A673 (cell line): ENCODE results near the gene ESRRG. TPM values are rescaled to one million over a fixed set of nuclear protein-coding genes. Genes with fewer than 3 reads are reported as not detected.

Experiments
- BruUV-seq: library from RNA; stranded (reverse); fragments of 400-500 nt; replicated peaks from 2 replicates; lab custom pipeline; 2021; lab: Mats Ljungman, UMichigan
- CTCF ChIA-PET: fragments of 300-600 bp; sonication (Branson Sonifier 250); formaldehyde crosslinking; loops from one replicate; lab custom pipeline; 2022; ENCODE audit warnings: antibody characterized with exemption; lab: Charles Lee
- POLR2A ChIA-PET: fragments of 300-600 bp; sonication (Branson Sonifier 250); formaldehyde crosslinking; loops from one replicate; lab custom pipeline; 2022; ENCODE audit warnings: antibody characterized with exemption; ENCODE audit not compliant: low non-redundant PET; lab: Charles Lee
- DNase-seq: peaks from one replicate; pipeline ENCODE4 v3.0.0-alpha.2; 2015; ENCODE audit warnings: low spot score
- H3K27ac ChIP-seq: fragments of 200-600 bp; sonication (generic); 2 replicates; pipeline ENCODE4 v1.5.1; 2016; ENCODE audit warnings: mixed run types, low read depth, mild to moderate bottlenecking, mixed read lengths, antibody characterized with exemption, low read length; ENCODE audit not compliant: poor library complexity, severe bottlenecking
- H3K27me3 ChIP-seq: fragments of 200-600 bp; sonication (generic); replicated peaks from 2 replicates; pipeline ENCODE4 v1.6.1; 2017; ENCODE audit warnings: mixed run types, low read depth, mild to moderate bottlenecking, mixed read lengths, antibody characterized with exemption, low read length; ENCODE audit not compliant: insufficient read depth, poor library complexity
- H3K36me3 ChIP-seq: fragments of 200-600 bp; sonication (generic); 2 replicates; pipeline ENCODE4 v1.6.1; 2016; ENCODE audit warnings: mixed run types, mild to moderate bottlenecking, mixed read lengths, antibody characterized with exemption, low read length; ENCODE audit not compliant: insufficient read depth, poor library complexity, severe bottlenecking
- H3K4me1 ChIP-seq: fragments of 200-600 bp; sonication (generic); 2 replicates; pipeline ENCODE4 v1.6.1; 2017; ENCODE audit warnings: mixed run types, mild to moderate bottlenecking, mixed read lengths, antibody characterized with exemption, low read length; ENCODE audit not compliant: insufficient read depth, poor library complexity, severe bottlenecking
- H3K4me3 ChIP-seq: fragments of 200-600 bp; sonication (generic); 2 replicates; pipeline ENCODE4 v1.5.1; 2016; ENCODE audit warnings: low read depth, mixed run types, mild to moderate bottlenecking, mixed read lengths, low read length; ENCODE audit not compliant: poor library complexity, severe bottlenecking
- H3K9me3 ChIP-seq: fragments of 200-600 bp; sonication (generic); 2 replicates; pipeline ENCODE4 v1.6.1; 2016; ENCODE audit warnings: mixed run types, low read depth, mild to moderate bottlenecking, mixed read lengths, antibody characterized with exemption, low read length; ENCODE audit not compliant: poor library complexity, severe bottlenecking
- EZH2 ChIP-seq: fragments of 200-600 bp; sonication (generic); IDR thresholded peaks from 2 replicates; pipeline ENCODE4 v1.6.1; 2017; ENCODE audit warnings: borderline replicate concordance, low read depth, mild to moderate bottlenecking, mixed read lengths, antibody characterized with exemption, low read length; ENCODE audit not compliant: poor library complexity, severe bottlenecking
- intact Hi-C: fragments of 100-400 bp; cut with micrococcal nuclease; formaldehyde crosslinking; loops from one replicate; pipeline ENCODE4 v1.10.0; 2022; ENCODE audit not compliant: unreplicated experiment
- total RNA-seq: library from RNA; stranded (reverse); gene quantifications from 2 replicates; pipeline ENCODE4 v1.2.3, GENCODE V29; 2021
- TF ChIP-seq, protein P1 (sequence below): fragments of 300-800, 200-600 bp; sonication (generic); conservative IDR thresholded peaks from 2 replicates; pipeline ENCODE4 v1.5.1; 2017; ENCODE audit warnings: low read depth, mild to moderate bottlenecking, antibody characterized with exemption, low read length, moderate library complexity, mixed read lengths

ESRRG gene
- total RNA-seq, 1 experiment from 2014 or later = not detected

DNA sequence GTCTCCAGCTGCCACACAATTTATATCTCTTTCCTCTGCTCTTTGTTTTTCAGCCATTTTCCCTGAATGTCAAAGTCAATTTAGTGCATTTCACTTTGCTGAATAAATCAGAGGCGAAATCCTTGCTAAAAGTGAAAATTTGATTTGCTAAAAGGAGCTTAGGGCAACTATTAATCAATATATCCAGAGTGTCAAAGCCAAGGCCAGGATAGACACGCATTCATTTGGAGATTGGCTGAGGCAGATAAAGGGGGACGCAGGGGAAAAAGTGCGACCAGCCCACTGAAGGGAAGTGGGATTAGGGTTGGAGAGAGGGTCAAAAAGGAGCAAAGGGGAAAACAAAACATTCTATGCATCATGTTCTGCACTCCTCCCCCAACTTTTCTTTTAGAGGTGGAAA, 167.6 kb downstream of the ESRRG start:
- Histone ChIP-seq H3K4me3 (no peak overlapping the region), H3K27ac (no peak overlapping the region), H3K36me3 (no peaks in the 10 kb centered on the region), H3K27me3 (peaks cover 18% of the 10 kb centered on the region), H3K4me1 (no peaks in the 10 kb centered on the region), H3K9me3 (no peaks in the 10 kb centered on the region)
- CTCF ChIA-PET = no interaction called here
- no TSS peak for BruUV-seq
- intact Hi-C loops = no loop called here
- TF ChIP-seq, protein P1, sequence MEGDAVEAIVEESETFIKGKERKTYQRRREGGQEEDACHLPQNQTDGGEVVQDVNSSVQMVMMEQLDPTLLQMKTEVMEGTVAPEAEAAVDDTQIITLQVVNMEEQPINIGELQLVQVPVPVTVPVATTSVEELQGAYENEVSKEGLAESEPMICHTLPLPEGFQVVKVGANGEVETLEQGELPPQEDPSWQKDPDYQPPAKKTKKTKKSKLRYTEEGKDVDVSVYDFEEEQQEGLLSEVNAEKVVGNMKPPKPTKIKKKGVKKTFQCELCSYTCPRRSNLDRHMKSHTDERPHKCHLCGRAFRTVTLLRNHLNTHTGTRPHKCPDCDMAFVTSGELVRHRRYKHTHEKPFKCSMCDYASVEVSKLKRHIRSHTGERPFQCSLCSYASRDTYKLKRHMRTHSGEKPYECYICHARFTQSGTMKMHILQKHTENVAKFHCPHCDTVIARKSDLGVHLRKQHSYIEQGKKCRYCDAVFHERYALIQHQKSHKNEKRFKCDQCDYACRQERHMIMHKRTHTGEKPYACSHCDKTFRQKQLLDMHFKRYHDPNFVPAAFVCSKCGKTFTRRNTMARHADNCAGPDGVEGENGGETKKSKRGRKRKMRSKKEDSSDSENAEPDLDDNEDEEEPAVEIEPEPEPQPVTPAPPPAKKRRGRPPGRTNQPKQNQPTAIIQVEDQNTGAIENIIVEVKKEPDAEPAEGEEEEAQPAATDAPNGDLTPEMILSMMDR = no peak
- TF ChIP-seq EZH2 = no peak
- POLR2A ChIA-PET = no interaction called here
- DNase-seq = no peak

DNA sequence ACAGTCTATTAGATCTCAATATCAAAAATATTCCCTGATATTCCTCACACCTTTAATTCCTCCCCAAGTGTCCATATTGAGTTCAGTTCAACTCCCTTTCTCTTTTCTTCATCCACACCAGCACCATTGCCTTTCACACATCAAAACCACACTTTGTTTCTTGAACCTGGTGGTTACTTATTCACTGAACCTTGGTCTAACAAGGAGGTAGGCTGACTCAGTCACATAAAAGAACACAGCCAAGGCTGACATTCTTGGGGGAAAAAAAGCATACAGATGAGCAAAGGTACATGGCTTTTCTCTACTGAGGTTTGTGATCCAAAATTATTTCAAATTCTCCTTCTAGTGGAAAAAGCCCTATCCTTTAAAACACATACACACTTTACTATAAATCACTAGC, 168.3 kb downstream of the ESRRG start:
- H3K9me3 ChIP-seq = no peaks in the 10 kb centered on the region
- DNase-seq = no peak
- H3K27ac ChIP-seq = no peak overlapping the region
- H3K4me3 ChIP-seq = no peak overlapping the region
- CTCF ChIA-PET = no interaction called here
- intact Hi-C loops = no loop called here
- POLR2A ChIA-PET = no interaction called here
- BruUV-seq = no TSS peak
- no peaks in the 10 kb centered on the region for H3K4me1 ChIP-seq
- no peaks in the 10 kb centered on the region for H3K36me3 ChIP-seq
- TF ChIP-seq, protein P1 = no peak
- no peak for TF ChIP-seq EZH2
- H3K27me3 ChIP-seq = peaks cover 18% of the 10 kb centered on the region

DNA sequence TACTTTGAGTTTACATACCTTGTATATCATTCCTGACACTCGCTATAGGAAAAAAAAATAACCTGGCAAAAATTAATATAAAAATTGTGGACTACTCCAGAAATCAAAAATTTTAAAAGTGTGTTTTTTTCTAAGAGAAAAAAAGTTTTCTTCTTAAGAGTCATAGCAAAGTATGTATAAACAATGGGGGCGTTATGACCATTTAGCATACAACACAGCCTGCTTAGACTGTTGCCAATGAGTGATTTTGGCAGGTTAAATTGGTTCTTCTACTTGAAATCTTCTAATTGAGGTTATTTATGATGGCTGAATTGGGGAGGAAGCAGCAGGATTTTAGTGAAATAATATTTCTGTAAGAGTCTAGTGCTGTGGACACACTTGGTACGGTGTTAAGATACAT, 169.5 kb downstream of the ESRRG start:
- ChIA-PET CTCF (no interaction called here), POLR2A (no interaction called here)
- intact Hi-C loops = no loop called here
- peaks cover 23% of the 10 kb centered on the region for H3K27me3 ChIP-seq
- H3K36me3 ChIP-seq = no peaks in the 10 kb centered on the region
- no peaks in the 10 kb centered on the region for H3K4me1 ChIP-seq
- no peaks in the 10 kb centered on the region for H3K9me3 ChIP-seq
- H3K4me3 ChIP-seq = no peak overlapping the region
- TF ChIP-seq, protein P1 = no peak
- no peak for TF ChIP-seq EZH2
- no peak for DNase-seq
- H3K27ac ChIP-seq = no peak overlapping the region
- BruUV-seq = no TSS peak
